ENCODE measurements around the gene KCNK15.

DNA sequence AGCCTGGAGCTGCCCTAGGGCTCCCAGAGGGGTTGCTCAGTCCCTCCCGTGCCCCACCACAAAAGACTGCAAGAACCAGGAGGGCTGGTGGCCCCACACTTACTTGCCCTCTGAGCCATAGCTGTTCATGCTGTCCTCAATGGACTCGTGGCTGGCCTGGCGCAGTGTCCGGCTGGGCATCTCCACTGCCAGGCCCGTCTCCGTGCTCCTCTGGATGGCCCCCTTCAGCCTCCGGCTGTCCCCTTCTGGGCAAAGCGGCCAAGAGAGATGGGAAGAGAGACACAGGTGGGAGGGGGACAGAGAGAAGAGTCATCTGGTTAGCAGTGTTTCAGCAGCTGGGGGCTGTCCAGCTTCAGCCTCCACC, 25.5 kb downstream of the KCNK15 start:
- TF ChIP-seq, protein P1, sequence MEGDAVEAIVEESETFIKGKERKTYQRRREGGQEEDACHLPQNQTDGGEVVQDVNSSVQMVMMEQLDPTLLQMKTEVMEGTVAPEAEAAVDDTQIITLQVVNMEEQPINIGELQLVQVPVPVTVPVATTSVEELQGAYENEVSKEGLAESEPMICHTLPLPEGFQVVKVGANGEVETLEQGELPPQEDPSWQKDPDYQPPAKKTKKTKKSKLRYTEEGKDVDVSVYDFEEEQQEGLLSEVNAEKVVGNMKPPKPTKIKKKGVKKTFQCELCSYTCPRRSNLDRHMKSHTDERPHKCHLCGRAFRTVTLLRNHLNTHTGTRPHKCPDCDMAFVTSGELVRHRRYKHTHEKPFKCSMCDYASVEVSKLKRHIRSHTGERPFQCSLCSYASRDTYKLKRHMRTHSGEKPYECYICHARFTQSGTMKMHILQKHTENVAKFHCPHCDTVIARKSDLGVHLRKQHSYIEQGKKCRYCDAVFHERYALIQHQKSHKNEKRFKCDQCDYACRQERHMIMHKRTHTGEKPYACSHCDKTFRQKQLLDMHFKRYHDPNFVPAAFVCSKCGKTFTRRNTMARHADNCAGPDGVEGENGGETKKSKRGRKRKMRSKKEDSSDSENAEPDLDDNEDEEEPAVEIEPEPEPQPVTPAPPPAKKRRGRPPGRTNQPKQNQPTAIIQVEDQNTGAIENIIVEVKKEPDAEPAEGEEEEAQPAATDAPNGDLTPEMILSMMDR (IDR thresholded peaks at IDR 0.05), result no peak
- no peak for TF ChIP-seq POLR2A (IDR thresholded peaks at IDR 0.05)
